Measurements from ENCODE around the gene KAZALD1. TPM values are rescaled to one million over a fixed set of nuclear protein-coding genes. Genes with fewer than 3 reads are reported as not detected.

KAZALD1 gene
- total and polyA plus RNA-seq, 10 of the 15 experiments (the other 5 are each of a cell fraction or from before 2014, with no cell fraction given) = 0.10 to 4.3 (median 1.9) TPM

DNA sequence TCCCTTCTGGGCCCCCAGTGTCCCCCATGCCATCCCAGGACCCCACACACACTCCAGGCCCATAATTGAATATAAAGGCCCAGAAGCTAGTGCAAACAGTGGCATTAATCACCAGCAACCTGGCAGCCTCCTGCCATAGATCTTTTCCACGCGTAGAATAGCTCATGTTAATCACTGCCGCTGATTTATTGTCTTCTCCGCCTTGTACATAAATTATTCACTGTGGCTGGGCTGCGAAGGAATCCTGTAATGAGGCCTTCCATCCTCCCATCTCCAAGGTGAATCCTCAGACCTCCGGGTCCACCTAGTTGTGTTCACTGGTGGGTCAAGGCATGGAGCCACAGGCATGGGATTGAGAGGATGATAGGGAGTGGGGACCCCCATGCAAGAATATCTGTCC is 33.2 kb downstream of the KAZALD1 start:
- 78% methylated on average over 6 of the region's 6 CpGs for WGBS (ENCODE audit: insufficient coverage, insufficient replicate concordance, low lambda C conversion rate, missing lambda C conversion rate)
- in situ Hi-C loops (cut with MboI) = loop anchor here (5.0 kb wide), 1 partner anchor 47 kb away; no protein-coding TSS in a partner anchor
- FAIRE-seq (no peak), ATAC-seq (no peak), DNase-seq (ENCODE audit: low read depth, low spot score) (no peak)
- ChIA-PET POLR2A (no interaction called here), CTCF (interaction anchor here (0.6 to 13.8 kb wide), 33 partner anchors 10 to 599 kb away, joined by 3 to 231 read pairs (median 6); partner anchors contain the start of gene KAZALD1), SMC1A (ENCODE audit: uncharacterized antibody, unreplicated experiment) (interaction anchor here (0.7 to 7.6 kb wide), 13 partner anchors 10 to 78 kb away, joined by 3 to 72 read pairs (median 5); no protein-coding TSS in a partner anchor), RAD21 (ENCODE audit: unreplicated experiment) (interaction anchor here (0.9 to 7.0 kb wide), 9 partner anchors 19 to 67 kb away, joined by 3 to 93 read pairs (median 4); partner anchors contain the start of genes PDZD7 and SFXN3)
- Histone ChIP-seq H3K4me2 (ENCODE audit: control insufficient read depth, insufficient read depth) (no peak overlapping the region), H3K36me3 (ENCODE audit: control insufficient read depth in 2 of 2, insufficient read depth in 2 of 2, low read length in 1 of 2) (no peaks in the 10 kb centered on the region), H3K27me3 (replicated peaks in 1 of 2; ENCODE audit: control insufficient read depth in 2 of 2, insufficient read depth in 2 of 2, low read length in 1 of 2) (peaks cover 0 to 1% of the 10 kb centered on the region in 2 experiments; a peak in 3 of 4 replicates), H3K4me3 (no peak overlapping the region), H3K79me2 (ENCODE audit: control insufficient read depth, insufficient read depth, low read length) (no peaks in the 10 kb centered on the region), H3K27ac (ENCODE audit: control insufficient read depth, insufficient read depth) (no peak overlapping the region), H3K9me3 (replicated peaks; ENCODE audit: control insufficient read depth, insufficient read depth, low read length) (no peaks in the 10 kb centered on the region), H2AFZ (ENCODE audit: control insufficient read depth, low read depth, low read length) (no peak overlapping the region), H3K4me1 (ENCODE audit: control insufficient read depth, insufficient read depth, low read length) (no peaks in the 10 kb centered on the region), H3K9ac (ENCODE audit: control insufficient read depth, insufficient read depth, low read length) (no peak overlapping the region), H4K20me1 (ENCODE audit: control insufficient read depth, insufficient read depth) (no peaks in the 10 kb centered on the region)
- BruUV-seq (replicated peaks) = no TSS peak
- TF ChIP-seq STAT3 (IDR thresholded peaks at IDR 0.05; ENCODE audit: low read depth, low read length) (no peak), ESRRA (IDR thresholded peaks at IDR 0.05; ENCODE audit: low read length) (no peak), IRF4 (IDR thresholded peaks at IDR 0.05; ENCODE audit: low read depth, low read length) (no peak), ZNF207 (IDR thresholded peaks at IDR 0.05; ENCODE audit: borderline replicate concordance) (no peak), SREBF2 (IDR thresholded peaks at IDR 0.05; ENCODE audit: low read length) (no peak), CREM (IDR thresholded peaks at IDR 0.05; ENCODE audit: low read depth) (no peak), NFYB (IDR thresholded peaks at IDR 0.05; ENCODE audit: insufficient read depth, low read depth, low read length) (no peak), RB1 (IDR thresholded peaks at IDR 0.05; ENCODE audit: borderline replicate concordance) (no peak), CHD4 (IDR thresholded peaks at IDR 0.05) (no peak), BHLHE40 (IDR thresholded peaks at IDR 0.05; ENCODE audit: borderline replicate concordance in 1 of 2, low read depth in 2 of 2, low read length in 1 of 2) (no peak), RELA (IDR thresholded peaks at IDR 0.05; ENCODE audit: borderline replicate concordance, partially characterized antibody) (no peak), EZH2 (IDR thresholded peaks at IDR 0.05; ENCODE audit: borderline replicate concordance, control insufficient read depth, low read depth, low read length) (no peak), CBFB (IDR thresholded peaks at IDR 0.05; ENCODE audit: low read depth) (no peak)
- TF ChIP-seq, protein P1, sequence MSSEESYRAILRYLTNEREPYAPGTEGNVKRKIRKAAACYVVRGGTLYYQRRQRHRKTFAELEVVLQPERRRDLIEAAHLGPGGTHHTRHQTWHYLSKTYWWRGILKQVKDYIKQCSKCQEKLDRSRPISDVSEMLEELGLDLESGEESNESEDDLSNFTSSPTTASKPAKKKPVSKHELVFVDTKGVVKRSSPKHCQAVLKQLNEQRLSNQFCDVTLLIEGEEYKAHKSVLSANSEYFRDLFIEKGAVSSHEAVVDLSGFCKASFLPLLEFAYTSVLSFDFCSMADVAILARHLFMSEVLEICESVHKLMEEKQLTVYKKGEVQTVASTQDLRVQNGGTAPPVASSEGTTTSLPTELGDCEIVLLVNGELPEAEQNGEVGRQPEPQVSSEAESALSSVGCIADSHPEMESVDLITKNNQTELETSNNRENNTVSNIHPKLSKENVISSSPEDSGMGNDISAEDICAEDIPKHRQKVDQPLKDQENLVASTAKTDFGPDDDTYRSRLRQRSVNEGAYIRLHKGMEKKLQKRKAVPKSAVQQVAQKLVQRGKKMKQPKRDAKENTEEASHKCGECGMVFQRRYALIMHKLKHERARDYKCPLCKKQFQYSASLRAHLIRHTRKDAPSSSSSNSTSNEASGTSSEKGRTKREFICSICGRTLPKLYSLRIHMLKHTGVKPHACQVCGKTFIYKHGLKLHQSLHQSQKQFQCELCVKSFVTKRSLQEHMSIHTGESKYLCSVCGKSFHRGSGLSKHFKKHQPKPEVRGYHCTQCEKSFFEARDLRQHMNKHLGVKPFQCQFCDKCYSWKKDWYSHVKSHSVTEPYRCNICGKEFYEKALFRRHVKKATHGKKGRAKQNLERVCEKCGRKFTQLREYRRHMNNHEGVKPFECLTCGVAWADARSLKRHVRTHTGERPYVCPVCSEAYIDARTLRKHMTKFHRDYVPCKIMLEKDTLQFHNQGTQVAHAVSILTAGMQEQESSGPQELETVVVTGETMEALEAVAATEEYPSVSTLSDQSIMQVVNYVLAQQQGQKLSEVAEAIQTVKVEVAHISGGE (CRISPR knock-in tag; IDR thresholded peaks at IDR 0.05) = no peak
- TF ChIP-seq, protein P2, sequence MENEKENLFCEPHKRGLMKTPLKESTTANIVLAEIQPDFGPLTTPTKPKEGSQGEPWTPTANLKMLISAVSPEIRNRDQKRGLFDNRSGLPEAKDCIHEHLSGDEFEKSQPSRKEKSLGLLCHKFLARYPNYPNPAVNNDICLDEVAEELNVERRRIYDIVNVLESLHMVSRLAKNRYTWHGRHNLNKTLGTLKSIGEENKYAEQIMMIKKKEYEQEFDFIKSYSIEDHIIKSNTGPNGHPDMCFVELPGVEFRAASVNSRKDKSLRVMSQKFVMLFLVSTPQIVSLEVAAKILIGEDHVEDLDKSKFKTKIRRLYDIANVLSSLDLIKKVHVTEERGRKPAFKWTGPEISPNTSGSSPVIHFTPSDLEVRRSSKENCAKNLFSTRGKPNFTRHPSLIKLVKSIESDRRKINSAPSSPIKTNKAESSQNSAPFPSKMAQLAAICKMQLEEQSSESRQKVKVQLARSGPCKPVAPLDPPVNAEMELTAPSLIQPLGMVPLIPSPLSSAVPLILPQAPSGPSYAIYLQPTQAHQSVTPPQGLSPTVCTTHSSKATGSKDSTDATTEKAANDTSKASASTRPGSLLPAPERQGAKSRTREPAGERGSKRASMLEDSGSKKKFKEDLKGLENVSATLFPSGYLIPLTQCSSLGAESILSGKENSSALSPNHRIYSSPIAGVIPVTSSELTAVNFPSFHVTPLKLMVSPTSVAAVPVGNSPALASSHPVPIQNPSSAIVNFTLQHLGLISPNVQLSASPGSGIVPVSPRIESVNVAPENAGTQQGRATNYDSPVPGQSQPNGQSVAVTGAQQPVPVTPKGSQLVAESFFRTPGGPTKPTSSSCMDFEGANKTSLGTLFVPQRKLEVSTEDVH (IDR thresholded peaks at IDR 0.05; ENCODE audit: low read depth, partially characterized antibody) = no peak
- intact Hi-C loops (cut with micrococcal nuclease; ENCODE audit: unreplicated experiment) = loop anchor here (1.0 kb wide), 1 partner anchor 47 kb away; no protein-coding TSS in a partner anchor

Measured in GM12878 (cell line).